Measurements from ENCODE around the gene KCNK17. TPM values are rescaled to one million over a fixed set of nuclear protein-coding genes. Genes with fewer than 3 reads are reported as not detected.

The KCNK17 gene
- total RNA-seq, 1 experiment from 2014 or later = not detected

DNA sequence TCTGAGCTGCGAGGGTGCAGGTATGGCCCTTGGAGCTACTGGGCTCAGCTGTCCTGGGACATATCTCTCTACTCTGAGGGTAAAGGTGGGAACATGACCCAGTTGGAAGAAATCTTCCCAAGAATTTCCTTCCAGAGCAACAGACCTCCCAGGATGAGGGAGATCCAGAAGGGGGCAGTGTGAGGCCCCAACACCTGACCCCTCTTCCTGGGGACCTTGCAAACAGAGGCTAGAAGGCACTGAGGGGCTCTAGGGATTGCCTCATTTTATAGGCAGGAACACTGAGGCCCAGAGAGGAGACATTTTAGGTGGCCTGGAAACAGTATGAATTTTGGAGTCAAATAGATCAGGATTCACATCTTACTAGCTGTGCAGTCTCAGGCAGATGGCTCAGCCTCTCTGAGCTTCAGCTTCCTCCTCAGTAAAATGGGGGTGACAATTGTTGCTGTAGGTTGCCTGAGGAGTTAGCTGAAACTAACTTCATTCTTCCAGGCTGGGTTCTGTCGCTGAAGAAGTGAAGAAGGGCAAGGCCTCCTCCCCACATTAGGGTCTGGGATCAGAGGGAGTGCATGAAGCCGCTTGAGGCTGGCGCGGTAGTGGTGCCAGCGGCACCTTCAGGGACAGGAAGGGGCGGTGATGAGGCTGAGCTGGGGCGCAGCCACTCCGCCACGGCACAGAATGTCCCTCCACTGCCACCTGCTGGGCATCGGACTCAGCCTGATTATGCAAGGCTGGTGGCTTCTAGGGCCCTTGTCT lies 11.4 kb downstream of the KCNK17 start:
- BruUV-seq (replicated peaks) = no TSS peak
- DNase-seq (peak; percentile 86), ATAC-seq (peak; percentile 98)
- Histone ChIP-seq H2AFZ (ENCODE audit: low read length) (peak overlapping the region; percentile 64), H3K36me3 (ENCODE audit: low read depth, low read length) (no peaks in the 10 kb centered on the region), H3K27me3 (ENCODE audit: low read length) (peaks cover 24% of the 10 kb centered on the region), H3K9me2 (replicated peaks; ENCODE audit: low read length) (no peaks in the 10 kb centered on the region), H3K4me2 (ENCODE audit: low read length) (peak overlapping the region; percentile 72), H3K4me3 (ENCODE audit: low read length) (no peak overlapping the region), H3K27ac (ENCODE audit: low read length) (no peak overlapping the region), H3K9ac (ENCODE audit: low read length) (no peak overlapping the region), H3K9me3 (ENCODE audit: low read length) (no peaks in the 10 kb centered on the region), H3F3A (ENCODE audit: low read length, unreplicated experiment) (no peaks in the 10 kb centered on the region), H3K4me1 (ENCODE audit: insufficient read depth, low read length) (0 out of 2 replicates have a peak, but pooled peaks cover 2% of the 10 kb centered on the region), H4K20me1 (ENCODE audit: low read length) (no peaks in the 10 kb centered on the region), H3K79me2 (ENCODE audit: low read length) (no peaks in the 10 kb centered on the region)
- CTCF ChIA-PET = interaction anchor here (0.6 to 1.5 kb wide), 4 partner anchors 78 to 330 kb away, joined by 3 to 7 read pairs (median 6); no protein-coding TSS in a partner anchor
- intact Hi-C loops (cut with micrococcal nuclease) = loop anchor here (1.0 to 2.0 kb wide), 3 partner anchors 137 to 430 kb away; no protein-coding TSS in a partner anchor
- TF ChIP-seq EZH2 (IDR thresholded peaks at IDR 0.05; ENCODE audit: low read length, unreplicated experiment) = no peak
- TF ChIP-seq, protein P1, sequence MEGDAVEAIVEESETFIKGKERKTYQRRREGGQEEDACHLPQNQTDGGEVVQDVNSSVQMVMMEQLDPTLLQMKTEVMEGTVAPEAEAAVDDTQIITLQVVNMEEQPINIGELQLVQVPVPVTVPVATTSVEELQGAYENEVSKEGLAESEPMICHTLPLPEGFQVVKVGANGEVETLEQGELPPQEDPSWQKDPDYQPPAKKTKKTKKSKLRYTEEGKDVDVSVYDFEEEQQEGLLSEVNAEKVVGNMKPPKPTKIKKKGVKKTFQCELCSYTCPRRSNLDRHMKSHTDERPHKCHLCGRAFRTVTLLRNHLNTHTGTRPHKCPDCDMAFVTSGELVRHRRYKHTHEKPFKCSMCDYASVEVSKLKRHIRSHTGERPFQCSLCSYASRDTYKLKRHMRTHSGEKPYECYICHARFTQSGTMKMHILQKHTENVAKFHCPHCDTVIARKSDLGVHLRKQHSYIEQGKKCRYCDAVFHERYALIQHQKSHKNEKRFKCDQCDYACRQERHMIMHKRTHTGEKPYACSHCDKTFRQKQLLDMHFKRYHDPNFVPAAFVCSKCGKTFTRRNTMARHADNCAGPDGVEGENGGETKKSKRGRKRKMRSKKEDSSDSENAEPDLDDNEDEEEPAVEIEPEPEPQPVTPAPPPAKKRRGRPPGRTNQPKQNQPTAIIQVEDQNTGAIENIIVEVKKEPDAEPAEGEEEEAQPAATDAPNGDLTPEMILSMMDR (conservative IDR thresholded peaks at IDR 0.05; ENCODE audit: low read depth, low read length) = peak; percentile 89
- POLR2A ChIA-PET (ENCODE audit: unreplicated experiment) = no interaction called here

DNA sequence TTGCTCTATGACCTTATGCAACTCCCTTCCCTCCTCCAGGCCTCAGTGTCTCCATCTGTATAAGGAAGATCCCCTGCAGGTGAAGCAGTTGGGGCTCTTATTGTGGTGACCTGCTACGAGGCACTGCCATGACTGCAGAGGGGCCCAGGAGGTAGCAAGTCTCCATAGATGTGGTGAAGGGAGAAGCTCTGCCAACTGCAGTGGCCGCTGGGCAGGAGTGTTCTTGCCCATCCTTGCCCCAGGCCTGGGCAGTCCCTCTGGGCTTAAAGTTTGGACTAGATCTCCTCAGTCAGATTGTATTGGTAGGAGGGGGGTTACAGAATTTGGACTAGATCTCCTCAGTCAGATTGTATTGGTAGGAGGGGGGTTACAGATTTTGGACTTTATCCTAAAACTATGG lies 12.2 kb downstream of the KCNK17 start:
- Histone ChIP-seq H3K27me3 (ENCODE audit: low read length) (peaks cover 24% of the 10 kb centered on the region), H3K9ac (ENCODE audit: low read length) (no peak overlapping the region), H4K20me1 (ENCODE audit: low read length) (no peaks in the 10 kb centered on the region), H3K9me2 (replicated peaks; ENCODE audit: low read length) (no peaks in the 10 kb centered on the region), H3K36me3 (ENCODE audit: low read depth, low read length) (no peaks in the 10 kb centered on the region), H3K9me3 (ENCODE audit: low read length) (no peaks in the 10 kb centered on the region), H2AFZ (ENCODE audit: low read length) (no peak overlapping the region), H3K79me2 (ENCODE audit: low read length) (no peaks in the 10 kb centered on the region), H3K4me3 (ENCODE audit: low read length) (no peak overlapping the region), H3F3A (ENCODE audit: low read length, unreplicated experiment) (no peaks in the 10 kb centered on the region), H3K4me1 (ENCODE audit: insufficient read depth, low read length) (0 out of 2 replicates have a peak, but pooled peaks cover 2% of the 10 kb centered on the region), H3K4me2 (ENCODE audit: low read length) (no peak overlapping the region), H3K27ac (ENCODE audit: low read length) (no peak overlapping the region)
- TF ChIP-seq EZH2phosphoT487 (IDR thresholded peaks at IDR 0.05; ENCODE audit: borderline replicate concordance, low read length) (no peak), EZH2 (IDR thresholded peaks at IDR 0.05; ENCODE audit: low read length, unreplicated experiment) (no peak)
- TF ChIP-seq, protein P1 (conservative IDR thresholded peaks at IDR 0.05; ENCODE audit: low read depth, low read length) = no peak
- no TSS peak for BruUV-seq (replicated peaks)
- no peak for ATAC-seq
- DNase-seq = no peak
- intact Hi-C loops (cut with micrococcal nuclease) = loop anchor here (2.0 kb wide), 1 partner anchor 429 kb away; no protein-coding TSS in a partner anchor
- ChIA-PET CTCF (interaction anchor here (0.6 to 1.5 kb wide), 2 partner anchors 99 to 329 kb away, joined by 4 to 7 read pairs; no protein-coding TSS in a partner anchor), POLR2A (ENCODE audit: unreplicated experiment) (no interaction called here)

DNA sequence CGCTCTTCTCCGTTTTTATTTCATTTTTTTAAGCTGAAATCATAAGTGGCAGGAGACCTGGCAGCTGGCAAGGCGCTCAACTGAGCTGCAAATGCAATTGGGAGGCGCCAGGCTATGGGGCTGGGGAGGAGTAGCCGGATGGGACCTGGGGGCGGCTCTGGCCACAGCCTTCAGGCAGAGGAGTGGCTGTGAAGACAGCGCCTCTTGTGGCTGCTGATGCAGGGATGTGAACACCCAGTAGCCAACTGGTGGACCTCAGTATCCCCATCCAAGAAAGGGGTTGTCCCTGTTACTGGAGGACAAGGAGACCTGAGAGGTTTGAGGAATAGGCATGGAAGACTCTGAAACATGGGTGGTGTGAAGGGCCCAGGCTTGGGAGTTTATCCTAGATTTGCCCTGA lies 12.6 kb downstream of the KCNK17 start:
- Histone ChIP-seq H3K9me3 (ENCODE audit: low read length) (no peaks in the 10 kb centered on the region), H3K4me3 (ENCODE audit: low read length) (no peak overlapping the region), H3F3A (ENCODE audit: low read length, unreplicated experiment) (no peaks in the 10 kb centered on the region), H4K20me1 (ENCODE audit: low read length) (no peaks in the 10 kb centered on the region), H3K9ac (ENCODE audit: low read length) (no peak overlapping the region), H3K27ac (ENCODE audit: low read length) (no peak overlapping the region), H3K4me2 (ENCODE audit: low read length) (no peak overlapping the region), H3K79me2 (ENCODE audit: low read length) (no peaks in the 10 kb centered on the region), H3K4me1 (ENCODE audit: insufficient read depth, low read length) (0 out of 2 replicates have a peak, but pooled peaks cover 2% of the 10 kb centered on the region), H3K9me2 (replicated peaks; ENCODE audit: low read length) (no peaks in the 10 kb centered on the region), H3K27me3 (ENCODE audit: low read length) (peaks cover 24% of the 10 kb centered on the region), H2AFZ (ENCODE audit: low read length) (no peak overlapping the region), H3K36me3 (ENCODE audit: low read depth, low read length) (no peaks in the 10 kb centered on the region)
- intact Hi-C loops (cut with micrococcal nuclease) = loop anchor here (2.0 kb wide), 1 partner anchor 429 kb away; no protein-coding TSS in a partner anchor
- DNase-seq (peak; percentile 14), ATAC-seq (no peak)
- TF ChIP-seq, protein P1 (conservative IDR thresholded peaks at IDR 0.05; ENCODE audit: low read depth, low read length) = peak; percentile 56
- TF ChIP-seq EZH2phosphoT487 (IDR thresholded peaks at IDR 0.05; ENCODE audit: borderline replicate concordance, low read length) = no peak
- POLR2A ChIA-PET (ENCODE audit: unreplicated experiment) = no interaction called here
- CTCF ChIA-PET = no interaction called here
- no TSS peak for BruUV-seq (replicated peaks)

All from PC-3 (cell line).